HUES48 (cell line): ENCODE data around the gene OGG1.
A peak's percentile ranks its signal among the peaks of the same experiment; 100 is the strongest.

ENCODE experiments used
- H3K27ac ChIP-seq: one replicate; pipeline ENCODE4 v1.7.0; 2013; ENCODE audit warnings: low read depth, low read length, inconsistent platforms
- H3K27me3 ChIP-seq: 2 replicates; pipeline ENCODE4 v1.6.1; 2013; ENCODE audit warnings: mild to moderate bottlenecking, low read length; ENCODE audit not compliant: control insufficient read depth, insufficient read depth
- H3K36me3 ChIP-seq: 2 replicates; pipeline ENCODE4 v1.6.1; 2013; ENCODE audit warnings: low read length; ENCODE audit not compliant: control insufficient read depth, insufficient read depth
- H3K4me1 ChIP-seq: 2 replicates; pipeline ENCODE4 v1.6.1; 2013; ENCODE audit warnings: mild to moderate bottlenecking, low read length; ENCODE audit not compliant: control insufficient read depth, insufficient read depth
- H3K4me3 ChIP-seq: 2 replicates; pipeline ENCODE4 v1.5.1; 2013; ENCODE audit warnings: mild to moderate bottlenecking, low read depth, low read length
- H3K9ac ChIP-seq: 2 replicates; pipeline ENCODE4 v1.6.1; 2013; ENCODE audit warnings: mild to moderate bottlenecking, low read depth, low read length, moderate library complexity
- H3K9me3 ChIP-seq: 2 replicates; pipeline ENCODE4 v1.6.1; 2013; ENCODE audit warnings: low read length; ENCODE audit not compliant: control insufficient read depth, insufficient read depth

The OGG1 gene

DNA sequence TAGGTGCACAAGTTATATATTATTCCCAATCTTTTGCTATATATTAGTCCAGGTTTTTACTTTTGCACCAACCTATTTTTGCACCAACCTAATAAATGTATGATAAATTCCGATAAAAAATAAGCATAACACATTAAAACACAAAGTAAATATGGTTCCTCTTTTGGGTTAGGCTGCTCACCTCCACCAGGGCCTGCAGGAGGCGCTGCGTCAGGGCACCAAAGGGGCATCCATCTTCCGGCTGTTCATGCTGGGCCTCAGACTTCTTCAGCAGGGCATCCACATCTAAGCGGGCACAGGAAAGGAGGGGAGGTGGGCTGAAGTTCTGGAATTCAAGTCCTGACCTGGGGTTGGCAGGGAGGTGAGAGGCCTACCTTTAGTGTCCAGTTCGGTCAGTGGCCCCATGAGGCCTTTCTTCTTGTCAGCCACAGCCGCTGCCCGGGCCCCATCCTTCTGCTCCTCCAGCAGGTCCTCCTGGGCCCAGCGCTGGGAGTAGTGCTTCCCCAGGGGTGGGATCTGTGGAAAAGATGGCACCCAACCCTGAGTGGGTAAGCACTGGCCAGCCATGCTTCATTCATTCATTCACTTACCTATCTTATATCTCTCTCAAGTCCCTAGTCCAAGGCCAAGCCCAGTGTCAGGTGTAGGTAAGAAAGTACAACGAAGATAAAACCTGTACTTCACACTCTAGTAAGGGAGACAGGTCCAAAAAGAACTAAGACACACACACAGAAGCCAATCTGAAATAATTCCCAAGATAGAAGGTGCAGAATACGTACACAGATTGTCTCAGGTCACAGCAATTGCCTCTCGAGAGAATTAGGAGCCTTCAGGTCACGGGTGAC, 37.3 kb downstream of the OGG1 start:
- Histone ChIP-seq H3K27me3 (no peaks in the 10 kb centered on the region), H3K27ac (no peak overlapping the region), H3K4me3 (no peak overlapping the region), H3K36me3 (peaks cover 75% of the 10 kb centered on the region), H3K9me3 (no peaks in the 10 kb centered on the region), H3K9ac (no peak overlapping the region), H3K4me1 (0 out of 2 replicates have a peak, but pooled peaks cover 5% of the 10 kb centered on the region)

DNA sequence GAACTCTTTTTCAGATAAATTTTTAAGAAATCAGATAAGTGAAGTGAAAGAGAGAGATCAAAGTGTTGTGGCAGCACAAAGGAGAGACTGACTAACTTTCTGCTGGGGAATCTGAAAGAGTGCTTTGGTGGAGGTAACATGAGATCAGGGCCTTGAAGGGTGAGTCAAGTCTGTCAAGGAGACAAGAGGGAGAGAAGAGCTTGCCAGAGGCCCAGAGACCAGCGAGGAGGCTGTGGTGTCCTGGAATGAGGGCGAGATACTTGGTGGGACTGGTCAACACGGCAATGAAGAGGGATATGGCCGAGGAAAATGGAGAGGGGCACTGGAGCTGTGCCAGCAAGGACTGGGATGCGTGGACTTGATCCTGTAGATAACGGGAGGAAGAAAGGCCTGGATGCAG, 38.0 kb downstream of the OGG1 start:
- H3K4me3 ChIP-seq = no peak overlapping the region
- no peak overlapping the region for H3K27ac ChIP-seq
- 0 out of 2 replicates have a peak, but pooled peaks cover 5% of the 10 kb centered on the region for H3K4me1 ChIP-seq
- H3K9ac ChIP-seq = no peak overlapping the region
- no peaks in the 10 kb centered on the region for H3K27me3 ChIP-seq
- H3K9me3 ChIP-seq = no peaks in the 10 kb centered on the region
- H3K36me3 ChIP-seq = peaks cover 68% of the 10 kb centered on the region

DNA sequence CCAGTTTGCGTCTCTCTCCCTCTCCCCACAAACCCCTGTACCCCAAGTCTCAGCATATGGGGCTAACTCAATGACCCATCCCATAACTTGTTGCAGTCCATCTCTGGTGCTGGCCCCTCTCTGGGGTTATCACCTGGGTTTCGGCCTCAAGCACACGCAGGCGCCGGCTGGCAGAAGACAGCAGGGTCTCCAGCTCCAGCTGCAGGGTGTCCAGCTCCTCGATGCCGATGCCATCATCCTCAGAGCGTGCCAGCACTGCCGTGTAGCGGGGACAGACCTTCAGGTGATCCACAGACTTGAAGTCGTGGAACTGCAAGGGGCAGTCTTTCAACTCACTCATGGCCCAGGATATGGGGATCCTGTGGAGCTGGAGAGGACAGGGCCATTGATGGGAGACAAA, 41.4 kb downstream of the OGG1 start:
- Histone ChIP-seq H3K27me3 (no peaks in the 10 kb centered on the region), H3K27ac (no peak overlapping the region), H3K4me1 (0 out of 2 replicates have a peak, but pooled peaks cover 5% of the 10 kb centered on the region), H3K9ac (no peak overlapping the region), H3K4me3 (no peak overlapping the region; the same call in 1 of the 2 replicates), H3K36me3 (peaks cover 42% of the 10 kb centered on the region), H3K9me3 (no peaks in the 10 kb centered on the region)

GRCh38 chr3:9791790-9792404, 42.1 kb downstream of the OGG1 start:
- Histone ChIP-seq H3K27me3 (no peaks in the 10 kb centered on the region), H3K9me3 (no peaks in the 10 kb centered on the region), H3K4me1 (0 out of 2 replicates have a peak, but pooled peaks cover 5% of the 10 kb centered on the region), H3K27ac (peak overlapping the region; percentile 100), H3K36me3 (peaks cover 35% of the 10 kb centered on the region), H3K4me3 (peak overlapping the region; percentile 81), H3K9ac (peak overlapping the region; percentile 100)

- H3K9me3 ChIP-seq = no peaks in the 10 kb centered on the region
- H3K36me3 ChIP-seq = peaks cover 36% of the 10 kb centered on the region
- peak within 1 kb of the TSS; percentile 81 for H3K4me3 ChIP-seq
- peak within 1 kb of the TSS; percentile 100 for H3K9ac ChIP-seq
- peak within 1 kb of the TSS; percentile 100 for H3K27ac ChIP-seq
- no peaks in the 10 kb centered on the region for H3K27me3 ChIP-seq
- H3K4me1 ChIP-seq = 0 out of 2 replicates have a peak, but pooled peaks cover 5% of the 10 kb centered on the region
Observed at GRCh38 chr3:9792405-9793160, 42.8 kb downstream of the OGG1 start, which contains the start of the genes ARPC4 and TADA3. Gene ARPC4, plus strand, starts transcription at chr3:9793082. Its CDS starts 40 bp downstream, at chr3:9793122. Gene TADA3, minus strand, starts transcription at chr3:9792473. Its CDS starts 1,007 bp downstream, at chr3:9791466.

- H3K36me3 ChIP-seq = peaks cover 43% of the 10 kb centered on the region
Observed at GRCh38 chr3:9793161-9793781, 43.5 kb downstream of the OGG1 start.

GRCh38 chr3:9794400-9794799, 44.6 kb downstream of the OGG1 start:
- Histone ChIP-seq H3K36me3 (peaks cover 49% of the 10 kb centered on the region), H3K4me3 (no peak overlapping the region), H3K9me3 (no peaks in the 10 kb centered on the region), H3K27ac (no peak overlapping the region), H3K27me3 (no peaks in the 10 kb centered on the region), H3K4me1 (0 out of 2 replicates have a peak, but pooled peaks cover 5% of the 10 kb centered on the region), H3K9ac (no peak overlapping the region)

More at GRCh38 chr3:9793161-9793781, 43.5 kb downstream of the OGG1 start:
- no peaks in the 10 kb centered on the region for H3K27me3 ChIP-seq
- no peaks in the 10 kb centered on the region for H3K9me3 ChIP-seq
- peak overlapping the region; percentile 100 for H3K9ac ChIP-seq
- H3K4me1 ChIP-seq = 0 out of 2 replicates have a peak, but pooled peaks cover 5% of the 10 kb centered on the region
- H3K4me3 ChIP-seq = peak overlapping the region; percentile 81
- H3K27ac ChIP-seq = peak overlapping the region; percentile 100

DNA sequence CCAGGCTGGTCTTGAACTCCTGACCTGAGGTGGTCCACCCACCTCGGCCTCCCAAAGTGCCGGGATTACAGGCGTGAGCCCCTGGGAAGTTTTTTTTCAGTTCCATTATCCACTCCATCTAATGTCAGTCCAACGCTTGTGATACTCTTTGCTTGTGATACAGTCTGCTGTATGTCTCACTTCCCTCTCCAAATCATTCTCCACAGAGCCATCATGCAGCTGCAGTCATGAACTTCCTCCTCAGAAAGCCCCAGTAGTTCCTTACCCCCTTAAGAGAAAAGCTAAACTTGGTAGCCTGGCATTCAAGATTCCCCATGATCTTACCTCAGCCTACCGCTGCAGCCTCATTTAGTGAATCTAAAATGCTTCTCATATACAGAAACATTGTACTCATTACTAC, 45.5 kb downstream of the OGG1 start:
- peaks cover 49% of the 10 kb centered on the region for H3K36me3 ChIP-seq
- H3K27me3 ChIP-seq = no peaks in the 10 kb centered on the region
- no peak overlapping the region for H3K4me3 ChIP-seq
- H3K4me1 ChIP-seq = 0 out of 2 replicates have a peak, but pooled peaks cover 5% of the 10 kb centered on the region
- no peak overlapping the region for H3K9ac ChIP-seq
- no peak overlapping the region for H3K27ac ChIP-seq
- H3K9me3 ChIP-seq = no peaks in the 10 kb centered on the region

GRCh38 chr3:9797196-9797945, 47.6 kb downstream of the OGG1 start:
- H3K4me1 ChIP-seq = no peaks in the 10 kb centered on the region
- no peak overlapping the region for H3K4me3 ChIP-seq
- no peaks in the 10 kb centered on the region for H3K9me3 ChIP-seq
- H3K27me3 ChIP-seq = no peaks in the 10 kb centered on the region
- H3K36me3 ChIP-seq = peaks cover 55% of the 10 kb centered on the region
- no peak overlapping the region for H3K27ac ChIP-seq
- H3K9ac ChIP-seq = no peak overlapping the region

GRCh38 chr3:9800529-9800928, 50.8 kb downstream of the OGG1 start:
- Histone ChIP-seq H3K27ac (no peak overlapping the region), H3K9ac (no peak overlapping the region), H3K4me1 (no peaks in the 10 kb centered on the region), H3K36me3 (peaks cover 79% of the 10 kb centered on the region), H3K4me3 (no peak overlapping the region), H3K9me3 (no peaks in the 10 kb centered on the region), H3K27me3 (no peaks in the 10 kb centered on the region)
